Neural cell (in vitro differentiated cells): ENCODE data around the gene MPIG6B.

Source experiments
- CTCF ChIP-seq: fragments of 450-650 bp; IDR thresholded peaks from 2 replicates; pipeline ENCODE4 v1.5.1; 2014; ENCODE audit warnings: antibody characterized with exemption, mild to moderate bottlenecking, moderate library complexity; ENCODE audit not compliant: poor library complexity, severe bottlenecking
- EP300 ChIP-seq: fragments of 450-650 bp; conservative IDR thresholded peaks from 2 replicates; pipeline ENCODE4 v1.6.1; 2014; ENCODE audit warnings: antibody characterized with exemption, mild to moderate bottlenecking, moderate library complexity; ENCODE audit not compliant: poor library complexity, severe bottlenecking
- EZH2 ChIP-seq: fragments of 200-600, 300-800 bp; shearing (Covaris generic), sonication (generic); IDR thresholded peaks from 2 replicates; pipeline ENCODE4 v1.6.1; 2014; ENCODE audit warnings: antibody characterized with exemption, low read length, borderline replicate concordance, mild to moderate bottlenecking; ENCODE audit not compliant: insufficient read depth, poor library complexity, severe bottlenecking
- POLR2AphosphoS5 ChIP-seq: IDR thresholded peaks from 2 replicates; pipeline ENCODE4 v1.6.1; 2012
- RAD21 ChIP-seq: fragments of 450-650 bp; conservative IDR thresholded peaks from 2 replicates; pipeline ENCODE4 v1.6.1; 2014; ENCODE audit warnings: antibody characterized with exemption, mild to moderate bottlenecking, moderate library complexity
- REST ChIP-seq: IDR thresholded peaks from 2 replicates; pipeline ENCODE4 v1.6.1; 2012; ENCODE audit warnings: borderline replicate concordance
- SMC3 ChIP-seq: fragments of 450-650 bp; conservative IDR thresholded peaks from 2 replicates; pipeline ENCODE4 v1.6.1; 2014; ENCODE audit warnings: antibody characterized with exemption, mild to moderate bottlenecking, moderate library complexity; ENCODE audit not compliant: poor library complexity
- TAF1 ChIP-seq: IDR thresholded peaks from 2 replicates; pipeline ENCODE4 v1.6.1; 2012; ENCODE audit warnings: low read depth

- TF ChIP-seq CTCF: no peak
- no peak for TF ChIP-seq POLR2AphosphoS5
- TF ChIP-seq REST: no peak
- no peak for TF ChIP-seq RAD21
- TF ChIP-seq EP300: no peak
- no peak for TF ChIP-seq EZH2
- no peak for TF ChIP-seq TAF1
- TF ChIP-seq SMC3: no peak
Measured at GRCh38 chr6:31683591-31683990, 39.6 kb upstream of the MPIG6B start.
